ENCODE results near the gene TYMS. TPM values are rescaled to one million over a fixed set of nuclear protein-coding genes. Genes with fewer than 3 reads are reported as not detected.

Gene TYMS
- total and polyA plus RNA-seq, 10 donors: 4.4 to 24.7 (median 14.4) TPM

GRCh38 chr18:631560-631959, 25.9 kb upstream of the TYMS start:
- Histone ChIP-seq H3K4me1 (no peaks in the 10 kb centered on the region), H3K27ac (no peak overlapping the region), H3K9me3 (no peaks in the 10 kb centered on the region), H3K4me3 (no peak overlapping the region), H3K36me3 (no peaks in the 10 kb centered on the region), H3K27me3 (replicated peaks in 1 of 7) (peaks cover 0 to 4% (median 0%) of the 10 kb centered on the region in 7 donors)
- no peak for DNase-seq
- TF ChIP-seq POLR2A (IDR thresholded peaks at IDR 0.05) (no peak), POLR2AphosphoS5 (IDR thresholded peaks at IDR 0.05) (no peak)
- TF ChIP-seq, protein P1, sequence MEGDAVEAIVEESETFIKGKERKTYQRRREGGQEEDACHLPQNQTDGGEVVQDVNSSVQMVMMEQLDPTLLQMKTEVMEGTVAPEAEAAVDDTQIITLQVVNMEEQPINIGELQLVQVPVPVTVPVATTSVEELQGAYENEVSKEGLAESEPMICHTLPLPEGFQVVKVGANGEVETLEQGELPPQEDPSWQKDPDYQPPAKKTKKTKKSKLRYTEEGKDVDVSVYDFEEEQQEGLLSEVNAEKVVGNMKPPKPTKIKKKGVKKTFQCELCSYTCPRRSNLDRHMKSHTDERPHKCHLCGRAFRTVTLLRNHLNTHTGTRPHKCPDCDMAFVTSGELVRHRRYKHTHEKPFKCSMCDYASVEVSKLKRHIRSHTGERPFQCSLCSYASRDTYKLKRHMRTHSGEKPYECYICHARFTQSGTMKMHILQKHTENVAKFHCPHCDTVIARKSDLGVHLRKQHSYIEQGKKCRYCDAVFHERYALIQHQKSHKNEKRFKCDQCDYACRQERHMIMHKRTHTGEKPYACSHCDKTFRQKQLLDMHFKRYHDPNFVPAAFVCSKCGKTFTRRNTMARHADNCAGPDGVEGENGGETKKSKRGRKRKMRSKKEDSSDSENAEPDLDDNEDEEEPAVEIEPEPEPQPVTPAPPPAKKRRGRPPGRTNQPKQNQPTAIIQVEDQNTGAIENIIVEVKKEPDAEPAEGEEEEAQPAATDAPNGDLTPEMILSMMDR (IDR thresholded peaks at IDR 0.05 in 8 of 11, conservative IDR thresholded peaks at IDR 0.05 in 3 of 11): no peak
- intact Hi-C loops (cut with DNase I; ENCODE audit: low total_unique reads): no loop called here

DNA sequence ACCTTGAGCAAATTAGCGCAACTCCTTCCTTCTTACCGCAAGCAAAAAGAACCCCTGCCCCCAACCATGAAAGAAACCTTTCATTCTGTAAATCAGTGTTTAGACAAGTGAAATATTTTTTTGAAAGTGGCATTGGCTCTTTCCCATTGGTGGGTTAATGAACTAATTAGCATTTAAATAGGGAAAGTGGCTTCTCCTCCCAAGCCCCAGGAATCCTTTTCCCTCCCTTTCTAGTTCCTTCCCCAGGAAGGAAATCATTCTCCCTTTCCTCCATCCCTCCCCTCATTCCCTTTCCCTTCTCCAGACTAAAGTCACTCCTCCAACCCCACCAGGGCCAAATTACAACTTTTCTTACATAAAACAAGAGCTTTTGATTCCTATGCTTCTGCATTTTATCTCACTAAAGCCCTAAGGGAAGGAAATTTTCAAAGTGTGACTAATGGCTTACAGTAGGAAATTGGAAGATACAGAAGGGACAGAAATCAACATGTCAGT, 22.9 kb upstream of the TYMS start:
- intact Hi-C loops (cut with DNase I; ENCODE audit: low total_unique reads): no loop called here

DNA sequence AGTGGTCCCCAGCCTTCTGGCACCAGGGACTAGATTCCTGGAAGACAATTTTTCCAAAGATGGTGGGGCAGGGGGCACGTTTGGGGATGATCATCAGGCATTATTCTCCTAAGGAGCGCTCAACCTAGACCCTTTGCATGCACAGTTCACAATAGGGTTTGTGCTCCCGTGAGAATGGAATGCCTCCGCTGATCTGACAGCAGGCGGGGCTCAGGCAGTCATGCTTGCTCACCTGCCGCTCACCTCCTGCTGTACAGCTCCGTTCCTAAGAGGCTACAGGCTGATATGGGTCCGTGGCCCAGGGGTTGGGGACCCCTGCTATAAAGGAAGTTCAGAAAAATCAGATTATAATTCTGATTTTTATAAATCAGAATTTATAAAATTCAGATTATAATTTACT, 22.3 kb upstream of the TYMS start:
- DNase-seq: no peak
- Histone ChIP-seq H3K4me1 (no peaks in the 10 kb centered on the region), H3K36me3 (no peaks in the 10 kb centered on the region), H3K9me3 (no peaks in the 10 kb centered on the region), H3K27me3 (replicated peaks in 1 of 7) (peaks cover 0 to 5% (median 0%) of the 10 kb centered on the region in 7 donors), H3K4me3 (no peak overlapping the region), H3K27ac (no peak overlapping the region)
- no peak for TF ChIP-seq POLR2AphosphoS5 (IDR thresholded peaks at IDR 0.05)
- 73 to 86% (median 81%) methylated on average over 8 of the region's 8 CpGs for WGBS, 5 donors
- intact Hi-C loops (cut with DNase I; ENCODE audit: low total_unique reads): no loop called here

More for the DNA sequence above, 22.9 kb upstream of the TYMS start:
- Histone ChIP-seq H3K27ac (no peak overlapping the region), H3K36me3 (no peaks in the 10 kb centered on the region), H3K9me3 (no peaks in the 10 kb centered on the region), H3K27me3 (replicated peaks in 1 of 7) (peaks cover 0 to 5% (median 0%) of the 10 kb centered on the region in 7 donors), H3K4me3 (no peak overlapping the region), H3K4me1 (no peaks in the 10 kb centered on the region)
- WGBS, 5 donors: 60 to 74% (median 73%) methylated on average over 2 of the region's 2 CpGs
- no peak for TF ChIP-seq POLR2A (IDR thresholded peaks at IDR 0.05)
- TF ChIP-seq, protein P1 (IDR thresholded peaks at IDR 0.05 in 8 of 11, conservative IDR thresholded peaks at IDR 0.05 in 3 of 11): no peak
- no peak for TF ChIP-seq POLR2AphosphoS5 (IDR thresholded peaks at IDR 0.05)
- no peak for DNase-seq

DNA sequence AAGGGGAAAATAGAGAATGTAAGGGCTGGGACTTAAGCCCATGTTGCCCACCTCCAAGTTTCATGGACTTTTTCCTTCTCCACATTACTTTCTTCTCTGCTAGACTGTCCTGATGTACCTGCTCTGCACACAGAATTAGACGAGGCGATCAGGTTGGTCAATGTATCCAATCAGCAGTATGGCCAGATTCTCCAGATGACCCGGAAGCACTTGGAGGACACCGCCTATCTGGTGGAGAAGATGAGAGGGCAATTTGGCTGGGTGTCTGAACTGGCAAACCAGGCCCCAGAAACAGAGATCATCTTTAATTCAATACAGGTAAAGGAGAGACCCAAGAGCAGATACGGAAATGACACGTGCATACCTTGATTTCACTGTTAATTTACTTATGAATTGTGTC, 16.2 kb upstream of the TYMS start:
- no peak for DNase-seq
- no peak overlapping the region for H3K4me3 ChIP-seq
- intact Hi-C loops (cut with DNase I; ENCODE audit: low total_unique reads): no loop called here
- TF ChIP-seq POLR2AphosphoS5 (IDR thresholded peaks at IDR 0.05) (no peak), POLR2A (IDR thresholded peaks at IDR 0.05) (no peak)
- TF ChIP-seq, protein P1 (IDR thresholded peaks at IDR 0.05 in 8 of 11, conservative IDR thresholded peaks at IDR 0.05 in 3 of 11): no peak
- H3K27ac ChIP-seq: no peak overlapping the region
- no peaks in the 10 kb centered on the region for H3K9me3 ChIP-seq
- H3K4me1 ChIP-seq: no peaks in the 10 kb centered on the region
- no peaks in the 10 kb centered on the region for H3K36me3 ChIP-seq
- 90 to 96% (median 92%) methylated on average over 6 of the region's 6 CpGs for WGBS, 5 donors
- peaks cover 0 to 5% (median 0%) of the 10 kb centered on the region in 7 donors for H3K27me3 ChIP-seq (replicated peaks in 1 of 7)
